Vagina (tissue), 2 donors: ENCODE measurements around the gene AHSG.

Experiments
- CTCF ChIP-seq, 3 experiments: fragments of 450-650 bp in 2 of 3; fragments of 200-600 bp in 1 of 3; sonication (generic) in 1 of 3; IDR thresholded peaks; one replicate each; pipeline ENCODE4 v1.5.1; 2017 to 2019; ENCODE audit warnings: antibody characterized with exemption in 3 of 3, mild to moderate bottlenecking in 2 of 3, moderate library complexity in 2 of 3
- POLR2A ChIP-seq, 2 donors: fragments of 450-650 bp; IDR thresholded peaks; one replicate each; pipeline ENCODE4 v1.6.1; 2017; ENCODE audit warnings: antibody characterized with exemption in 2 of 2, mild to moderate bottlenecking in 2 of 2, moderate library complexity in 2 of 2
- POLR2AphosphoS5 ChIP-seq, 2 donors: sonication (generic); formaldehyde crosslinking; IDR thresholded peaks; one replicate each; pipeline ENCODE4 v1.9.0; 2017; ENCODE audit warnings: antibody characterized with exemption in 2 of 2, mild to moderate bottlenecking in 2 of 2, low read depth in 1 of 2; ENCODE audit not compliant: insufficient read depth in 1 of 2

- TF ChIP-seq CTCF (IDR thresholded peaks at IDR 0.05): no peak
- TF ChIP-seq POLR2AphosphoS5 (IDR thresholded peaks at IDR 0.05; ENCODE audit: insufficient read depth in 1 of 2, low read depth in 1 of 2): no peak
- TF ChIP-seq POLR2A (IDR thresholded peaks at IDR 0.05): no peak
These were observed 36.0 kb downstream of the AHSG start for GRCh38 chr3:186648851-186649250.
